ENCODE measurements around the gene RTN4RL1.

DNA sequence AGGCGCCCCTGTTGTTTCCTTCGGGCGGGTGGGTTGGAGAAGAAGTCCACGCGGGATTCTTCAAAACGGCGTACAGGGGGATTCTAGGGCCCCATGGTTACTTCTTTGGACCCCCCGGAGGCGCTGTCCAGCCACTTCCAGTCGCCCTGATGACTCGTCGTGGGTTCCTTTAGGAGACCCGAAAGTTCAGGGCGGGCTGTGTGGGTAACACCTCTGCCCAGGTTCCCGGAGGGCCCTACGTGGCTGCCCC lies 29.1 kb upstream of the RTN4RL1 start:
- TF ChIP-seq, protein P1, sequence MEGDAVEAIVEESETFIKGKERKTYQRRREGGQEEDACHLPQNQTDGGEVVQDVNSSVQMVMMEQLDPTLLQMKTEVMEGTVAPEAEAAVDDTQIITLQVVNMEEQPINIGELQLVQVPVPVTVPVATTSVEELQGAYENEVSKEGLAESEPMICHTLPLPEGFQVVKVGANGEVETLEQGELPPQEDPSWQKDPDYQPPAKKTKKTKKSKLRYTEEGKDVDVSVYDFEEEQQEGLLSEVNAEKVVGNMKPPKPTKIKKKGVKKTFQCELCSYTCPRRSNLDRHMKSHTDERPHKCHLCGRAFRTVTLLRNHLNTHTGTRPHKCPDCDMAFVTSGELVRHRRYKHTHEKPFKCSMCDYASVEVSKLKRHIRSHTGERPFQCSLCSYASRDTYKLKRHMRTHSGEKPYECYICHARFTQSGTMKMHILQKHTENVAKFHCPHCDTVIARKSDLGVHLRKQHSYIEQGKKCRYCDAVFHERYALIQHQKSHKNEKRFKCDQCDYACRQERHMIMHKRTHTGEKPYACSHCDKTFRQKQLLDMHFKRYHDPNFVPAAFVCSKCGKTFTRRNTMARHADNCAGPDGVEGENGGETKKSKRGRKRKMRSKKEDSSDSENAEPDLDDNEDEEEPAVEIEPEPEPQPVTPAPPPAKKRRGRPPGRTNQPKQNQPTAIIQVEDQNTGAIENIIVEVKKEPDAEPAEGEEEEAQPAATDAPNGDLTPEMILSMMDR (conservative IDR thresholded peaks at IDR 0.05; ENCODE audit: low read length), result no peak
- TF ChIP-seq EZH2phosphoT487 (IDR thresholded peaks at IDR 0.05; ENCODE audit: borderline replicate concordance), result no peak

All from Loucy (cell line).